Stomach (tissue), 4 donors: ENCODE data around the gene DCK.

Experiments
- EP300 ChIP-seq: sonication (generic); formaldehyde crosslinking; IDR thresholded peaks from one replicate; pipeline ENCODE4 v1.6.1; 2017; ENCODE audit warnings: antibody characterized with exemption
- POLR2A ChIP-seq, 4 donors: fragments of 450-650 bp; IDR thresholded peaks; one replicate each; pipeline ENCODE4 v1.6.1; 2016; ENCODE audit warnings: antibody characterized with exemption in 4 of 4, control low read depth in 2 of 4, mild to moderate bottlenecking in 1 of 4, moderate library complexity in 1 of 4

GRCh38 chr4:70948665-70949260, 44.7 kb upstream of the DCK start:
- TF ChIP-seq POLR2A (IDR thresholded peaks at IDR 0.05) = no peak
- TF ChIP-seq EP300 = no peak
